Measurements from ENCODE around the gene DSCAM. TPM values are rescaled to one million over a fixed set of nuclear protein-coding genes. Genes with fewer than 3 reads are reported as not detected.

Gene DSCAM
- total RNA-seq, 1 donor from 2014 or later: not detected

DNA sequence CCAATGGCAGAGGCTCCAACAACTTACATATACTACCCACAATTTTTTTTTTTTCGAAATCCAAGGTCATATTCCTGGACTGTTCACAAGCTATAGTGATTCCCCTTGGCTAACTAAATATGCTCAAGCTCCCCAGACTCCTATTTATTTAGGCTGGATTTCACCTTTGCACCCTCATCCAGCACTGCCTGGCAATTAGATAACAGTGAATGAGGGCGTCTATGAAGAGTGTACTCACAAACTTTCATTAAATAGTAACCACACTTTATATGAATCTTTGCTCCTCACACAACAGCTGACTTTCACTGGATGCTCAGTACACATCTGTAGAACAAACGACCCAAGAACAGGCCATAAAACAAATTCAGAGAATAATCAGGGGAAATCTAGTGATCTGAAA is 51.6 kb downstream of the DSCAM start:
- no peak for DNase-seq (ENCODE audit: low spot score)
- intact Hi-C loops (cut with DNase I): no loop called here

DNA sequence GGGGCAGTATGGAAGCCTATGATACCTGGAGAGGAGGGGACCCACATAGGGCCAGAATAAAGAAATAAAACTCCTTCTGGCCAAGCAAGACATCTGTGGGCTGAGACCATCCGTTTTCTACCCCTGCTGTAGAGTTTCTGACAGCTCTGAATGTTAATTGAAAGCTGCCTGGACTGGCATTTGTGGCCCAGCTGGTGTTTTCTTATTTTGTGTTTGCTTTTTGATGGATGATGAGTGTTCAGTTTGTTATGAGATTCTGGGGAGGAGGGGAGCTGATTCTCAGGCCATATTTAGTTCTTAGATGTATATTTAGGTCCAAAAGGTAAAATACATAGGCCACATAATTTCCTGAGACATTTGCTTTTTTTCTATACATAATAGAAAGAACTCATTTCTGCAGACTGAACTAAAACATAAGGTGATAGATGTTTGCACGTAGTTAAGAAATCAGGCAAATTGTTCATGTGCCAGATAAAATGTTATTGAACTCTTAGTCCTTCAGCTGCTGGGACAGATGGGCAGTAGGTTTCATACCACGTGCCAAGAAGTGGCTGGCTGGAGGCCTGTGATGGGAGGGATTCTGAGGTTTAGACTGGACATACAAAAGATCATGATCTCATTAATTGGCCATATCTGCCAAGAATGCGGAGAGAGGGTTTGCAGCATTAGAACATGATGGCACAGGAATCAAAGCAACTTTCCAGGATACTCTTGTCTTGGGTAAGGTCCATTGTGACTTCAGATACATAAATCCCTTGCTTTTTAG is 54.1 kb downstream of the DSCAM start:
- intact Hi-C loops (cut with DNase I): no loop called here
- no peak for DNase-seq (ENCODE audit: low spot score)

DNA sequence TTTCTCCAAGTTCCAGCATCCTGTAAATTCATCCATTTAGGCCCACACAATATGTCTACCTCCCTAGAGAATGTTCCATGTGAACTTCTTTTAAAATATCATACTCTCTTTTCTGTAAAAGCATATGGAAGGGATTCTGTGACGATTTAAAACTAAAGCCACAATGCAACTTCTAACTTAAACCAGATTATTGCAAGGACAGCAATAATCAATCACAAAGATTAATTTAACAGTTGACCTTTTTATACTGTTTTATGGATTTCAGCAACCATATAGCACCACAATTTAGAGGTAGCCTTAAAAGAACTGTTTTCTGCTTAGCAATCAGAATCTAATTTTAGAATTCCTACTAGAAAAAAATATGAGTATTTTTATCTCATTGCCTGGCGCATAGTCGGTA is 58.3 kb downstream of the DSCAM start:
- intact Hi-C loops (cut with DNase I): no loop called here
- DNase-seq (ENCODE audit: low spot score): no peak

DNA sequence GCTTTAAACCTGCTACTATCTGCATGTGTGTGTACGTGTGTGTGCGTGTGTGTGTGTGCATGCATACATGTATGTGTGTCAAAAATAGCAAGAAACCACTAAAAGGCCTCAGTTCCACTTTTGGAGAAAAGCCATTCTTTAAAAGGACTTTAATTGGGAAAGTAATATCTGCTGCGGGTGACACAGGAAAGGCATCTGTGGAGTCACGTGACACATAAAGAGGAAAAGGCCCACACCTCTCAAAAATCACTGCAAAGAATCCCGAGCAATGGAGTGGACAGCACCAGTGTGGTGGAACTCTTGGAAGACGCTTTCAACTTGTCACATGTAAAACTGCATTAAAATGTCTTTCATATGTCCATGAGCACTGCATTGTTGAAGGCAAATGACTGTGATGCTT is 63.6 kb downstream of the DSCAM start:
- no peak for DNase-seq (ENCODE audit: low spot score)
- intact Hi-C loops (cut with DNase I): no loop called here

DNA sequence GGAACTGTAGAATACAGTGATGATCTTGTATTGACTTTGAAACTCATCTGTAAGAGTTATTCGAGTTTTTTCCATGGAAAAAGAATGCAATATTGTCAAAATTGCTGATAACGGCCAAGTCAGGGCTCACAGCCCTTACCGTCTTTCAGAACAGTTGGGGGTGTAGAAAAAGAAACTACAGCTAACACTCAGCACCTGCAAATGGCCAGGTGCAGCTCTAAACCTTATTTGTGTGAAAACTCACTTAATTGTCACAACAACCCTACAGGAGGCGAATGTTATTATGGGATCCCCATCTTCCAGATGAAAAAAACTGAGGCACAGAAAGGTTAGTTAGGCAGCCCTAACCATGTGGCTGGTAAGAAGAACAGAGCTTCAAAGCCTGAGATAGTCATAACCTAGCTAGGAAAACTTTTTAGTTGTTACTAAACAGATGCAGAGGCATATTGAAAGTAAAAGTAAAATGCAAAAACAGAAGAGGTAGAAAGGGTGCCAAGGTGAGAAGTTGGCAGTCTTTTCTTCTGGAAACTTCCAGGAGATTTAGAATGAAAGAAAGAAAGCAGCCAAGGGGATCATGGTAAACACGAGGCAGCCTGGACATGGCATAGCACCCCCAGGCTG is 76.4 kb downstream of the DSCAM start:
- intact Hi-C loops (cut with DNase I): no loop called here
- no peak for DNase-seq (ENCODE audit: low spot score)

DNA sequence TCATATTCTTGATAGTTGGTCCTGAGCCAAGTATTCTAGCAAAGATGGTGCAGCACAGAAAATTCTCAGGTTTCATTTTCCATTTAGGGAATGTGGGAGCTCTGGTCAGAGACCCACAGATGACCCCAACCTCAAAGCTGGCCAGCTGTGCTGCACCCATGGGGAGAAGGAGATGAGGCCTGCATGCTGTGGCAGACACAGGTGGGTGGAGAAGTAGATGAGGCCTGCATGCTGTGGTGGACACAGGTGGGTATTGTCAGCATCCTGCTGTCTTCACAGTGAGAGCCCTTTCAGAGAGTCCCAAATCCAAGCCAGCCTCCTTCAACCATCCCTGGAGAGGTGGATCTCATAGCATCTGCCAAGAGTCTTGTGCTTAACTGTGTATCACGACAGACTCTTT is 77.7 kb downstream of the DSCAM start:
- intact Hi-C loops (cut with DNase I): no loop called here

DNA sequence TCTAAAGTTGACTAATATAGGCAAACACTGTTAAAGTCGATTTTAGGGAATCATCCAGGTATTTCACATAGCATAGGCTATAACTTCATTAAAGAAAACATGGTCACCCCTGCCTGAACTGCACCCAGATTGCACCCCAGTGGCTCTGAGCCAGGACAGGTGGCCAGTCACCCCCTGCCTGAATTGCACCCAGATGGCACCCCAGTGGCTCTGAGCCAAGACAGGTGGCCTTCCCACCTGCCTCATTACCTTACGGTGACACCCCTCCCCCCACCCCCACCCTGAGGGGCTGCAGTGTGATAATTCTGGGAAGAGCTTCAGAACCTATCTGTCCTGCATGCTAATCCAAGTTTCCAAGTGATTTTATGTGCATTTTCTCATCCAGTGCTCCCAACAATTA is 78.9 kb downstream of the DSCAM start:
- no peak for DNase-seq (ENCODE audit: low spot score)
- intact Hi-C loops (cut with DNase I): no loop called here

More for the DNA sequence above, 77.7 kb downstream of the DSCAM start:
- DNase-seq (ENCODE audit: low spot score): no peak

DNA sequence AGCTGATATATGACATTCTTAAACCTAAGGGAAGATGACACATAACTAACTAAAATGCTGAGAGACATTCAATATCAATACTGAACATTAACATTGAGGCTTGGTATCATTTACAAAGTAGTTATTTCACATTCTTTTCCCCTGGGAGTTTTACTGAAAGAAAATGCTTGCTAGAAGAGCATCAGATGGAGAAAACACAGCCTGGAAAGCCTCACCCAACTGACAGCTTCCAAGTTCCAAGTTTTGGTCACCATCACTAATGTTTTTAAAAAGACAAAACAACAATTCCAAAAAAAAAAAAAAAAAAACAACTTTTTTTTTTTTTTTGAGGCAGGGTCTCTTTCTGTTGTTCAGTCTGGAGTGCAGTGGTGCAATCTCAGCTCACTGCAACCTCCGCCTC is 80.6 kb downstream of the DSCAM start:
- intact Hi-C loops (cut with DNase I): no loop called here
- DNase-seq (ENCODE audit: low spot score): no peak

DNA sequence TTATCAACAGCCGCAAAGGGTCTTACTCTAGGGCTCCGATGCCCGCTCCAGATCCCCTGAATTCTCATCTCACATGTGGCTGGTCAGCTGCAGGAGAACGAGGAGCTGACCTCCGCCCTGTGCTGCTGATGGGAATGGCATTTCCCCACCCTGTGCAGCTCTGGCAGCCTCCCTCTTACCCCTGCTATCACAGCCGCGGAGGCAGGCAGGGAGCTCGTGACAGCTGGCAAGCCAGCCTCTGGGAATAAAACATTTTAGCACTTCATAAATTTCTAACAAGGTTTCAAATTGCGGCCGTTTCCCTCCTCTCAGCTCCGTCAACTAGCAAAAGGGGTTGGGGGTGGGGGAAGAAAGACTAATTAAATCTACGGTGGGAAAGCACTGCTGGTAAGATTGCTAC is 81.1 kb downstream of the DSCAM start:
- DNase-seq (ENCODE audit: low spot score): no peak
- intact Hi-C loops (cut with DNase I): no loop called here

DNA sequence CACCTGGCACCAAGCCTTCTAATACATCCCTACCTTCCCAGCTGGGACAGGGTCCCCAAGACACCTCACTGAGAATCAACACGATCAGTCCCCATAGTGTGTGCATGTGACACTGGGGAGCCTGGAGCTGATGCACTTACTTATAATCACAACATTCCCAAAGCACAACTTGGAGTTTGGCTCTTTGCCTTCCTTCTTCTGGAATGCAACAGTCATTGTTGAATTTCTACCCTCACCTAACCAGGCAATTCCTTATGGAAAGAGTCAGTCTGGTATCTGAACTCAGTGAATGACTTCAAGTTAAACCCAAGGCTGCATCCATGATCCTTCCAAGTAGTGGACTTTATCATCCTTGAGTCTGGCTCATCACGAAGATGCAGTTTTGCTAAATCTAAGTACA is 86.1 kb downstream of the DSCAM start:
- intact Hi-C loops (cut with DNase I): no loop called here
- DNase-seq (ENCODE audit: low spot score): no peak

DNA sequence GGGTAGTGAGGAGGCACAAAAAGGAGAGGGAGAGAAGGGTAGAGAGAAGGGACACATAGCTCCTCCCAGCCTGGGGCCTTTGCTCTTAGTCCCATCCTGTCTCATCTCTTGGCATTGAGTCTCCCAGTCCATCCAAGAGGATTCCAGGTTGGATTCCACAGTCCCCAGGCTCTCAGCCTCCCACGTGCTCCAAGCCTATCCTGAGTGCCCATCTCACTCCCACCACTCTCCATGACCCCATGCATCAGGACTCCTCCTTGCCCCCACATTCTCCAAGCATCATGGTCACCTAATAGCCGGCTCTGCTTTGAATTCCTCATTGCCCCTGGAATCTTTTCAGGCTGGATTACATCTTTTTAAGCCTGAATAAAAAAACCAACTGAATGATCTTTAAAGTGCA is 87.9 kb downstream of the DSCAM start:
- intact Hi-C loops (cut with DNase I): no loop called here
- DNase-seq (ENCODE audit: low spot score): no peak

DNA sequence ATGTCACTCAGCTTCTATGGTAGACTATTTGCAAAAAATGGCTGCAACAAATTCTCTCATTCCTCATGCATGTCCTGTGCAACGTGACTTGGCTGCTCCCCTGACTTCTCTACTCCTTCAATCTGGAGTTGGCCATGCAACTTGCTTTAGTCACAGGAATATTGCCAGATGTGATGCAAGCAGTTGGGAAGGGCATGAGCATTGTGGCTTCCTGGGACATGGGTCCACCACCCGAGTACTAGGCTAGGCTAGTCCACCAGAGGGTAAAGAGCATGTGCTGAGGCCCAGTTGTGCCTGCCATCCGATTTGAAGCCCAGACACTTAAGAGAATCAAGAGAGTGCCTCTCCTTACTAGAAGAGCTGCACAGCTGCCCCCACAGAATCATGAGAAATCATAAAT is 89.6 kb downstream of the DSCAM start:
- intact Hi-C loops (cut with DNase I): no loop called here
- DNase-seq (ENCODE audit: low spot score): no peak

DNA sequence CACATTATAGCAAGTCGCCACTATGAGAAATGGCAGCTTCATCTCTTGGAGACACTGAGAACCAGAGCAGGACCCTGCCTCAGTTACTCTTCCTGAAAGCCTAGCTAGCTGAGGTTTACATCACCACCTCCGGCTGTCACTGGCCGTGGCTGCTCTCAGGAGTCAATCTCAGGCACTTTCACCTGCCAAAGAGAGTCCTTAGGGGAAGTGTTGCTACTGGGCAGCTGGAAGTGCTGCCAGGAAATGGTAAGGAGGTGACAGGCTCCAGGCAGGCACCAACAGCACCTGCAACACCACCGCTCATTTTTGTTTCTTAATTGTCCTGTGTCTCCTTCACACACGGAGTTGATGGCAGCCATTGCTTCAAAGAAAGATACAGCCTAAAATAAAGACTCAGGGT is 92.5 kb downstream of the DSCAM start:
- no peak for DNase-seq (ENCODE audit: low spot score)
- intact Hi-C loops (cut with DNase I): no loop called here

DNA sequence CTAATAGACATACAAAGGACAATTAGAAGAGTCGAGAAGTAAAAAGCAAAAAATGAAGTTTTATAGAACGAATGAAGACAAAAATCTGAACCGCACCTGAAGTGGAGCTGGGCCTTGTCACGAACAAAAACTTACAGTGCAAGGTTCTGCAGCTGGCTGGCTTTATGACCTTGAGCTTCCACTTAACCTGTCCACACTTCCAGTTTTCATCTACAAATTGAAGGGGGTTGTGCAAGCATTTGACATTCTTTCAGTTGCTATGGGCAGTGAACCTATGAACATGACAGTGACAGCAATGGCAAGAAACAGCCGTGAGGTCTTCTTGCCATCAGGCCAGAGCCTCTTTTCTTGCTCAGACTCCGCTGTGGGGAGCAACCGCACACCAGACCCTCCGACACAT is 93.2 kb downstream of the DSCAM start:
- DNase-seq (ENCODE audit: low spot score): no peak
- intact Hi-C loops (cut with DNase I): no loop called here

DNA sequence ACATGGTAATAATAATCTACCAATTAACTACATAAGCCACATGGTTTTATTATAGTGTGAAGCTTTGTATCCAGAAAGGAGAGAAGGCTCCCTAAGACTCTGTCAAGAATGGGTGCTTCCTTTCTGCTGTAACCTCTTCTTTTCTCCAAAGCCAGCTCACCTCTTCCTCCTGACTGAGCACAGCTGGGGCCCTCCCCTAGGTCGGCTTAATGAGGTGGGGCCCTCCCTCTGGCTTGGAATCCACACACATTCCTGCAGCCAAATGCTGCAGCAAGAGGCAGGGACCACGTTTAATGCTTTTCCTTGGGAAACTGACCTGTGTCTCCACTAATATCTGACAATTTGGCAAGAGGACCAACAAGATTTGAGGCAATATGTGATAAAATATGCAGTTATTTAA is 94.8 kb downstream of the DSCAM start:
- DNase-seq (ENCODE audit: low spot score): no peak
- intact Hi-C loops (cut with DNase I): no loop called here

DNA sequence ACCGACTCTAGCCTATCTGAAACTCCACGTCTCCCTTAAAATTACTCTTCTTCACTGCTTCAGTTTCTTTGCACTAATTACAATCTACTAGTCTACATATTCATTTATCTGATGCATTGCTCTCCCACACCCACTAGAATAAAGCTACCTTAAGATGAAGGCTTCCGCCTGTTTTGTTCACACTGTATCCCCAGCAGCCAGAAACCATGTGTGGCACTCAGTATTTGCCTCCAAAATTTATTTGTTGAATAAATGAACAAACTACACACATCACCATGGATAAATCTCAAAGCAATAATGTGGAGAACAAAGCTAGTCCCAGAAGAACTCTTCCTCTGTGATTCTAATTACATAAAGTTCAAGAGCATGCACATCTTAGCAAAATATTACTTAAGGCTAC is 95.7 kb downstream of the DSCAM start:
- intact Hi-C loops (cut with DNase I): no loop called here

DNA sequence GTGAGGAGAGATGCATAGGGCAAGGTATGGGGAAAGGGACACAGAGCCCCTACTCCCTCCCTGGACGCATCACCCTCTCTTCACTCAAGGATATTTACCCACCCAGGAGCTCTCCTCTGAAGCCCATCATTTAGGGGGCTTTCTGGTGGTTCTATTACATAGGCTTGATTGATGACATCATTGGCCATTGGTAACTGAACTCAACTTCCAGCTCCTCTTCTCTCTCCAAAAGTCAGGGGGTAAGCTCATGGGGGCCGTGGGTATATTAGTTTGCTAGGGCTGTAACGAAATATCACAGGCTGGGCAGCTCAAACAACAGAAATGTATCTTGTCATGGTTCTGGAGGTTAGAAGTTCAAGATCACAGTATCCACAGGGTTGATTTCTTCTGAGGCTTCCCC is 110.8 kb downstream of the DSCAM start:
- intact Hi-C loops (cut with DNase I): no loop called here
- no peak for DNase-seq (ENCODE audit: low spot score)

More for the DNA sequence above, 95.7 kb downstream of the DSCAM start:
- no peak for DNase-seq (ENCODE audit: low spot score)

DNA sequence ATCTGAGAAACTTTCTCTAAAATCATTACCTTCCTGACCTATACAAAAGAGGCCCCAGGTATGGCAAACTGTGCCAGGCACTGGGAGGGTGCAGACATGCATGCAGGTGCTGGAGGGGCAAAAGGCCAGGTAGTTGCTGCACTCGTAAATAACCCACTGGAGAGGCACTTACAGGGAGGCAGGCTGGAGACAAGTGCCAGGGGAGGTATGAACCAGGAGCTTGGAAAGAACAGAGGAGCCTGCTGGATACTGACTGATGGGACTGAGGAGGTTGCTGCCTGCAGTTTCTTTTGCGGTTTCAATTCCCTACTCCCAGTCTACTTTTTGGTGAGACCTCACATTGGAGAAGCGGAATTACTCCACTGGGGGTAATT is 113.9 kb downstream of the DSCAM start:
- intact Hi-C loops (cut with DNase I): no loop called here
- DNase-seq (ENCODE audit: low spot score): no peak

DNA sequence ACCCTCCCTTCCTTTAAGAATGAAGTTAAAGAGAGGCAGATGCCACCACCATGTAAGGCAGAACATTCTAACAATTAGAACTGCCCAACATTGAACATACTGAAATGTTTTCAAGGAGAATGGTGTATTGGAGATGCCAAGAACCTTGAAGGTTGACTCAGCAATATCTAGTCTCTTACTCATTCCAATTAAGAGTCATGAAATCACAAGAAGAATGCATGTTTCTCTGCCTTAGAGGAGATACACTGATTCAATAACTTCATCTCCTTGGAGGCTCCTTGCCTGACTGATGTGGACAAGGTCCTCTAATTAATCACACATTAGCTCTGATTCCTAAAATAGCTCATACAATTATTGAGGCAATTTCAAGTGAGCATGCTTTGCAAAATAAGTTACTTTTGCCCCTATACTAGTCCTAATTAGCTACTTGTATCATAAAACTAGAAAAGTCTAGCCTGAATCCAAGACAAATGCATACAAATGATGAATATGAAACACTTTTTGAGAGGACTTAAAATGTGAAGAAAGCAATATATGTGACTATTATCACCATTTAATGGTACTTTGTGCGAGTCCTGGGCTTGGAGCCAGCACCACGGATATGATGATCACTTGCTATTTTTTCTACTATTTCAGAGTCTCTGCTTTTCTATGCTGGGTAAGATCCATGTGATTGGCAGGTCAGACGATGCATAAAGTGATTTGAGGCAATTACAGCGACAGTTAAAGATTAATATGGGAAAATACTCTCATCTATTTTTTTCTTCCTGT is 114.5 kb downstream of the DSCAM start:
- intact Hi-C loops (cut with DNase I): no loop called here
- no peak for DNase-seq (ENCODE audit: low spot score)

DNA sequence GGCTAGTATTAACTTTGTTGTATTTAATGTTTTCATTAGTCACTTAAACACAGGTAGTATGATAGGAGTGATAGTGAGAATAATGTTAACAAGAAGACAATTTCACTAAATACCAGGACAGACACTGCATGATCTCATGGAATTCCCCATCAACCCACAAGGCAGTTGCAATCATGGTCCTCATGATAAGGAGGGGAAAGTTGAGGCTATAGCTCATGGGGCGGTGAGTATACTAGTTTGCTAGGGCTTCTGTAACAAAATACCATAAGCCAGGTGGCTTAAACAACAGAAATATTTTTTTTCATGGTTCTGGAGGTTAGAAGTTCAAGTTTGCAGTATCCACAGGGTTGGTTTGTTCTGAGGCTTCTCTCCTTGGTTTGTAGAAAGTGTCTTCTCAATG is 115.8 kb downstream of the DSCAM start:
- intact Hi-C loops (cut with DNase I): no loop called here
- no peak for DNase-seq (ENCODE audit: low spot score)

DNA sequence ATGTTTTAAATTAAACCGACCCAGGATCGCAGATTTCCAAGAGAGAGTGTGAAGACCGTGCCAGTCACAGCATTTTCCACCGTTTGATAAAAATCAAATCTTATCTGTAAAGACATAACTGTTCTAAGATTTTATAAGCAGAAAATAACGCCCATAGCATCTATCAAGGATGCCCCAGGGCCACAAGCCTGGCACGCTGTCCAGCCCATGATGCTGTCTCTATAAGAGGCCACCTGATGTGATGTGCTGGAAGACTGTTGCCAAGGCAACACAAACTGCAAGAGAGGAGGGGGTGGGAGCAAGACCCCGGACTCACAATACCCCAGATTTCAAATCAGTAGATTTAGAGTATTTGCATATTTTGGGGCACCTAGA is 116.5 kb downstream of the DSCAM start:
- DNase-seq (ENCODE audit: low spot score): no peak
- intact Hi-C loops (cut with DNase I): no loop called here
